IMR-90 (cell line): ENCODE measurements around the gene GPR157.

Experiments used
- CTCF ChIP-seq: conservative IDR thresholded peaks from 2 replicates; pipeline ENCODE4 v1.5.1; 2012; ENCODE audit warnings: mild to moderate bottlenecking, low read depth, low read length, improper control_type of control experiment
- ELK1 ChIP-seq: fragments of 150-350 bp; IDR thresholded peaks from 2 replicates; pipeline ENCODE4 v1.6.1; 2016; ENCODE audit warnings: low read depth, mild to moderate bottlenecking, low read length, moderate library complexity, borderline replicate concordance
- MAFK ChIP-seq: IDR thresholded peaks from 2 replicates; pipeline ENCODE4 v1.6.1; 2012; ENCODE audit warnings: low read depth, low read length, improper control_type of control experiment
- MXI1 ChIP-seq: IDR thresholded peaks from 2 replicates; pipeline ENCODE4 v1.6.1; 2012; ENCODE audit warnings: low read depth, mild to moderate bottlenecking, low read length, moderate library complexity, borderline replicate concordance
- NFE2L2 ChIP-seq: fragments of 150-350 bp; IDR thresholded peaks from 2 replicates; pipeline ENCODE4 v1.6.1; 2016; ENCODE audit warnings: low read depth, mild to moderate bottlenecking, low read length
- POLR2A ChIP-seq: IDR thresholded peaks from 2 replicates; pipeline ENCODE4 v1.6.1; 2012; ENCODE audit warnings: mild to moderate bottlenecking, low read depth, low read length
- RAD21 ChIP-seq: IDR thresholded peaks from 2 replicates; pipeline ENCODE4 v1.6.1; 2012; ENCODE audit warnings: low read length, improper control_type of control experiment
- RFX5 ChIP-seq: IDR thresholded peaks from 2 replicates; pipeline ENCODE4 v1.8.0; 2012; ENCODE audit warnings: low read depth, mild to moderate bottlenecking, low read length, moderate library complexity
- SMC3 ChIP-seq: fragments of 150-350 bp; IDR thresholded peaks from 2 replicates; pipeline ENCODE4 v1.6.1; 2016; ENCODE audit warnings: low read depth, mild to moderate bottlenecking, antibody characterized with exemption, low read length, moderate library complexity
- USF2 ChIP-seq: fragments of 150-350 bp; IDR thresholded peaks from 2 replicates; pipeline ENCODE4 v1.6.1; 2017; ENCODE audit warnings: mild to moderate bottlenecking, antibody characterized with exemption, low read length, low read depth

- no peak for TF ChIP-seq CTCF
- TF ChIP-seq NFE2L2, result no peak
- no peak for TF ChIP-seq POLR2A
- TF ChIP-seq SMC3, result no peak
- TF ChIP-seq USF2, result no peak
- no peak for TF ChIP-seq MXI1
- TF ChIP-seq ELK1, result no peak
- no peak for TF ChIP-seq RAD21
- TF ChIP-seq MAFK, result no peak
- TF ChIP-seq RFX5, result no peak
Observed at GRCh38 chr1:9139930-9140329, 11.0 kb upstream of the GPR157 start.
